Keratinocyte (primary cell): Measurements from ENCODE around the gene PACS2. TPM values are rescaled to one million over a fixed set of nuclear protein-coding genes. Genes with fewer than 3 reads are reported as not detected.

Experiments used
- DNase-seq: peaks from one replicate; pipeline ENCODE4 v3.0.0-alpha.2; 2011; ENCODE audit warnings: low read depth, missing footprints, low spot score
- FAIRE-seq: peaks from 2 replicates; lab custom pipeline; 2011; peaks lifted over from hg19 to GRCh38; lab: Jason Lieb, UNC
- H2AFZ ChIP-seq: 2 replicates; pipeline ENCODE4 v1.6.0; 2012; ENCODE audit warnings: low read length, control low read depth, inconsistent platforms; ENCODE audit not compliant: control insufficient read depth
- H3K27ac ChIP-seq: 2 replicates; pipeline ENCODE4 v1.5.1; 2011; ENCODE audit warnings: low read length; ENCODE audit not compliant: control insufficient read depth, insufficient read depth
- H3K27me3 ChIP-seq: 3 replicates; pipeline ENCODE4 v1.6.0; 2011; ENCODE audit warnings: low read length; ENCODE audit not compliant: control insufficient read depth, insufficient read depth; ENCODE audit errors: extremely low read depth
- H3K36me3 ChIP-seq, 2 experiments: 2 replicates in 1 of 2; 3 replicates in 1 of 2; pipeline ENCODE4 v1.5.1; 2011; ENCODE audit warnings: low read length in 2 of 2, mild to moderate bottlenecking in 1 of 2; ENCODE audit not compliant: control insufficient read depth in 2 of 2, insufficient read depth in 2 of 2; ENCODE audit errors: extremely low read depth in 1 of 2
- H3K4me1 ChIP-seq: 3 replicates; pipeline ENCODE4 v1.5.1; 2011; ENCODE audit warnings: low read length; ENCODE audit not compliant: control insufficient read depth, insufficient read depth; ENCODE audit errors: extremely low read depth
- H3K4me2 ChIP-seq: 3 replicates; pipeline ENCODE4 v1.6.0; 2011; ENCODE audit warnings: low read depth, low read length; ENCODE audit not compliant: control insufficient read depth, insufficient read depth; ENCODE audit errors: extremely low read depth
- H3K4me3 ChIP-seq, 3 experiments: fragments of 200-600 bp in 1 of 3; sonication (generic) in 1 of 3; 2 replicates in 2 of 3; 3 replicates in 1 of 3; pipeline ENCODE4 v1.5.1; 2011 to 2016; ENCODE audit warnings: low read length in 3 of 3, mild to moderate bottlenecking in 3 of 3, control low read depth in 2 of 3, inconsistent platforms in 1 of 3, low read depth in 1 of 3, mixed read lengths in 1 of 3, mixed run types in 1 of 3, moderate library complexity in 1 of 3; ENCODE audit not compliant: control insufficient read depth in 2 of 3, insufficient read depth in 2 of 3; ENCODE audit errors: extremely low read depth in 1 of 3
- H3K79me2 ChIP-seq: 2 replicates; pipeline ENCODE4 v1.6.0; 2012; ENCODE audit warnings: low read length; ENCODE audit not compliant: control insufficient read depth, insufficient read depth
- H3K9ac ChIP-seq: 3 replicates; pipeline ENCODE4 v1.6.0; 2011; ENCODE audit warnings: low read length; ENCODE audit not compliant: control insufficient read depth, insufficient read depth; ENCODE audit errors: extremely low read depth
- H3K9me1 ChIP-seq: 3 replicates; pipeline ENCODE4 v1.6.0; 2011; ENCODE audit warnings: low read length; ENCODE audit not compliant: control insufficient read depth, insufficient read depth; ENCODE audit errors: extremely low read depth
- H3K9me3 ChIP-seq: 2 replicates; pipeline ENCODE4 v1.5.1; 2012; ENCODE audit warnings: low read depth, low read length; ENCODE audit not compliant: control insufficient read depth
- H4K20me1 ChIP-seq: 3 replicates; pipeline ENCODE4 v1.6.0; 2011; ENCODE audit warnings: low read length; ENCODE audit not compliant: control insufficient read depth, insufficient read depth; ENCODE audit errors: extremely low read depth
- EZH2 ChIP-seq: IDR thresholded peaks from one replicate; pipeline ENCODE4 v1.6.1; 2012; ENCODE audit warnings: inconsistent platforms, mild to moderate bottlenecking, low read length, moderate library complexity
- dilution Hi-C: fragments of 300-500 bp; cut with MboI; formaldehyde crosslinking; loops from one replicate; pipeline ENCODE4 v1.7.0; 2020; ENCODE audit warnings: low sequenced_read_pairs; ENCODE audit not compliant: extremely low pct_ligation_motif_present
- polyA plus RNA-seq, 5 experiments: library from polyadenylated mRNA; depleted of rRNA in 3 of 5; stranded (reverse) in 3 of 5; stranded (forward) in 1 of 5; unstranded in 1 of 5; fragments of >200 nt; gene quantifications; 1 replicate in 1 of 5; 2 replicates in 3 of 5; 3 replicates in 1 of 5; pipeline versions ENCODE4 v1.2.1 to v1.2.3, GENCODE V29; 2011 to 2012; ENCODE audit warnings: missing spikeins in 2 of 5, low read depth in 1 of 5, low replicate concordance in 1 of 5
- TF ChIP-seq, protein P1 (sequence below), 3 experiments: IDR thresholded peaks in 1 of 3; conservative IDR thresholded peaks in 1 of 3; optimal IDR thresholded peaks in 1 of 3; 2 replicates in 2 of 3; 3 replicates in 1 of 3; pipeline versions ENCODE3 to v1.5.1; 2011; ENCODE audit warnings: low read length in 3 of 3, mild to moderate bottlenecking in 3 of 3, moderate library complexity in 2 of 3, control low read depth in 1 of 3, inconsistent platforms in 1 of 3; ENCODE audit not compliant: insufficient read depth in 2 of 3; ENCODE audit errors: extremely low read depth in 1 of 3

Gene PACS2
- polyA plus RNA-seq, 1 donor (not counting 4 experiments of a cell fraction or from before 2014, with no cell fraction given) = 11.8 TPM

DNA sequence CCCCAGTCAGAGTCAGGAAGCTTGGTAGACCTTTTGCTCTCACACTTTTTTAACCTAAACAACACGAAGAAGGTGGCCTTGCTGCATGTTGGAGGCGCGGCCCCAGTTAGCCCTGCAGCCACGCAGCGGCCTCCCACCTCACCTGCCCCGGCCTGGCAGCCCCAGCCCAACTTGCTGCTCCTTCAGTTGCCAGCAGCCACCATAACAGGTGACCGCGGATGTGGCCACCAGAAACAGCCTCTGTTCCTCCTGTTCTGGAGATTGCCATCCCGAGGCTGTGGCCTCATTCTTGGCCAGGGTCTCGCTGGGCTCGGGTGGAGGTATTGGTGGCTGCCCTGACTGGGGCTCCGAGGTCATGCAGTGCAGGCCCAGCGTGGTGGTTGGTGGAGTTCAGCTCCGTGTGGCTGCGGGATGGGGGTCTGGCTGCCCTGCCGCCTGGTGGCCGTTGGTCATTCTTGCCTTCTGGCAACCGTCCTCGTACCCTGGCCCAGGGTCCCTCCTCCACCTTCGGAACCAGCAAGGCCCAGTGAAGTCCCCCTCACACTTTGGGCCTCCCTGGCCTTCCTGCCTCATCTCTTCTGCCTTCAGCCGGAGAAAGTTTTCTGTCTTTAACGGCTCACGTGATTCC is 63.1 kb downstream of the PACS2 start:
- no peaks in the 10 kb centered on the region for H3K9me3 ChIP-seq
- no peaks in the 10 kb centered on the region for H3K27me3 ChIP-seq
- no peak overlapping the region for H3K9ac ChIP-seq
- H3K9me1 ChIP-seq = peaks cover 2% of the 10 kb centered on the region
- no peak overlapping the region for H3K27ac ChIP-seq
- FAIRE-seq = no peak
- dilution Hi-C loops = no loop called here
- no peak overlapping the region for H3K4me2 ChIP-seq
- no peaks in the 10 kb centered on the region for H3K79me2 ChIP-seq
- no peak overlapping the region for H3K4me3 ChIP-seq
- no peak for TF ChIP-seq EZH2
- TF ChIP-seq, protein P1, sequence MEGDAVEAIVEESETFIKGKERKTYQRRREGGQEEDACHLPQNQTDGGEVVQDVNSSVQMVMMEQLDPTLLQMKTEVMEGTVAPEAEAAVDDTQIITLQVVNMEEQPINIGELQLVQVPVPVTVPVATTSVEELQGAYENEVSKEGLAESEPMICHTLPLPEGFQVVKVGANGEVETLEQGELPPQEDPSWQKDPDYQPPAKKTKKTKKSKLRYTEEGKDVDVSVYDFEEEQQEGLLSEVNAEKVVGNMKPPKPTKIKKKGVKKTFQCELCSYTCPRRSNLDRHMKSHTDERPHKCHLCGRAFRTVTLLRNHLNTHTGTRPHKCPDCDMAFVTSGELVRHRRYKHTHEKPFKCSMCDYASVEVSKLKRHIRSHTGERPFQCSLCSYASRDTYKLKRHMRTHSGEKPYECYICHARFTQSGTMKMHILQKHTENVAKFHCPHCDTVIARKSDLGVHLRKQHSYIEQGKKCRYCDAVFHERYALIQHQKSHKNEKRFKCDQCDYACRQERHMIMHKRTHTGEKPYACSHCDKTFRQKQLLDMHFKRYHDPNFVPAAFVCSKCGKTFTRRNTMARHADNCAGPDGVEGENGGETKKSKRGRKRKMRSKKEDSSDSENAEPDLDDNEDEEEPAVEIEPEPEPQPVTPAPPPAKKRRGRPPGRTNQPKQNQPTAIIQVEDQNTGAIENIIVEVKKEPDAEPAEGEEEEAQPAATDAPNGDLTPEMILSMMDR (optimal IDR thresholded peaks at IDR 0.05 in 1 of 3, IDR thresholded peaks at IDR 0.05 in 1 of 3, conservative IDR thresholded peaks at IDR 0.05 in 1 of 3; ENCODE audit: extremely low read depth in 1 of 3, insufficient read depth in 2 of 3, low read length in 3 of 3) = no peak
- H2AFZ ChIP-seq = no peak overlapping the region
- peaks cover 3% of the 10 kb centered on the region for H3K4me1 ChIP-seq
- H3K36me3 ChIP-seq = peaks cover 0 to 7% of the 10 kb centered on the region in 2 experiments
- no peak for DNase-seq
- no peaks in the 10 kb centered on the region for H4K20me1 ChIP-seq

- dilution Hi-C loops = no loop called here
- H3K4me2 ChIP-seq = no peak overlapping the region
- peaks cover 3% of the 10 kb centered on the region for H3K4me1 ChIP-seq
- no peak overlapping the region for H3K4me3 ChIP-seq
- no peak for TF ChIP-seq EZH2
- TF ChIP-seq, protein P1 (optimal IDR thresholded peaks at IDR 0.05 in 1 of 3, IDR thresholded peaks at IDR 0.05 in 1 of 3, conservative IDR thresholded peaks at IDR 0.05 in 1 of 3; ENCODE audit: extremely low read depth in 1 of 3, insufficient read depth in 2 of 3, low read length in 3 of 3) = no peak
- DNase-seq = no peak
- H3K79me2 ChIP-seq = no peaks in the 10 kb centered on the region
- peaks cover 0 to 9% of the 10 kb centered on the region in 2 experiments for H3K36me3 ChIP-seq
- FAIRE-seq = no peak
- H3K9ac ChIP-seq = no peak overlapping the region
- no peak overlapping the region for H2AFZ ChIP-seq
- no peaks in the 10 kb centered on the region for H3K9me3 ChIP-seq
- no peak overlapping the region for H3K27ac ChIP-seq
- no peaks in the 10 kb centered on the region for H3K27me3 ChIP-seq
- peaks cover 2% of the 10 kb centered on the region for H3K9me1 ChIP-seq
- no peaks in the 10 kb centered on the region for H4K20me1 ChIP-seq
Measured at GRCh38 chr14:105378199-105378598, 63.7 kb downstream of the PACS2 start.
